CD4-positive, alpha-beta T cell treated with Interleukin-1 beta for 1 hour (primary cell): ENCODE results near the gene PPP1R12B.

Experiments used
- DNase-seq, 2 donors: peaks; one replicate each; pipeline ENCODE4 v3.0.0-alpha.2; 2020 to 2022

Gene PPP1R12B

GRCh38 chr1:202639500-202639899, 291.0 kb downstream of the PPP1R12B start:
- no peak for DNase-seq

DNA sequence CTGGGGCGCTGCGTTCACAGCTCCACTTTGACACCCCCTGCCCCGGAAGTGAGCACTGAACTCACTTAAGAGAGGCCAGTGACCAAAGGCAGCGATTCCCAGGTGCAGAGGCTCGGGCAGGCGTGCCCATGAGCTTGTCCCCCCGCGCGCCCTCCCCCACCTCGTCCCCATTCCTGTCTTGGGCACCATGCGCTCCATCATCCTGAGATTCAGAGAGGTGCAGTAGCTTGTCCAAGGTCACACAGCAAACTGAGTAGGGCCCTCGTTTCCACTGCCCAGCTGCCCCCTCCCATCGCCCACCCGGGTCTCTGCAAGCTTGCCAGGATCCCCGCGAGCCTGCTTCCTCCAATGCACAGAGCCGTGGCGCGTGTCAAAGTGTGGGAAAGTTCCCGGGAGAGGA, 293.7 kb downstream of the PPP1R12B start:
- no peak for DNase-seq
